Neural cell (in vitro differentiated cells): ENCODE measurements around the gene TAX1BP3. TPM values are rescaled to one million over a fixed set of nuclear protein-coding genes. Genes with fewer than 3 reads are reported as not detected.

ENCODE experiments used
- H2AFZ ChIP-seq: fragments of 200-600, 300-800 bp; sonication (generic), shearing (Covaris generic); 2 replicates; pipeline ENCODE4 v1.6.0; 2014; ENCODE audit warnings: low read depth, mild to moderate bottlenecking, antibody characterized with exemption, low read length, moderate library complexity
- H3F3A ChIP-seq: fragments of 200-600 bp; shearing (Covaris generic); 2 replicates; pipeline ENCODE4 v1.6.1; 2016; ENCODE audit warnings: mild to moderate bottlenecking, moderate library complexity, mixed read lengths, antibody characterized with exemption, low read length; ENCODE audit not compliant: insufficient read depth, poor library complexity, severe bottlenecking
- H3K27ac ChIP-seq: fragments of 200-600, 300-800 bp; sonication (generic), shearing (Covaris generic); 2 replicates; pipeline ENCODE4 v1.5.1; 2014; ENCODE audit warnings: mild to moderate bottlenecking, low read length, moderate library complexity
- H3K27me3 ChIP-seq: fragments of 300-800, 200-600 bp; sonication (generic), shearing (Covaris generic); 2 replicates; pipeline ENCODE4 v1.6.0; 2014; ENCODE audit warnings: mild to moderate bottlenecking, low read depth, low read length, moderate library complexity; ENCODE audit not compliant: insufficient read depth
- H3K36me3 ChIP-seq: fragments of 300-800, 200-600 bp; sonication (generic), shearing (Covaris generic); 2 replicates; pipeline ENCODE4 v1.5.1; 2014; ENCODE audit warnings: mild to moderate bottlenecking, antibody characterized with exemption, low read length, moderate library complexity; ENCODE audit not compliant: insufficient read depth
- H3K4me2 ChIP-seq: fragments of 300-800, 200-600 bp; sonication (generic), shearing (Covaris generic); 2 replicates; pipeline ENCODE4 v1.6.0; 2014; ENCODE audit warnings: mild to moderate bottlenecking, low read length
- H3K4me3 ChIP-seq: fragments of 300-800, 200-600 bp; sonication (generic), shearing (Covaris generic); 2 replicates; pipeline ENCODE4 v1.5.1; 2014; ENCODE audit warnings: mild to moderate bottlenecking, low read length, moderate library complexity
- H3K79me2 ChIP-seq: fragments of 200-600 bp; shearing (Covaris generic); replicated peaks from 2 replicates; pipeline ENCODE4 v1.6.0; 2014; ENCODE audit warnings: mild to moderate bottlenecking, low read length, moderate library complexity; ENCODE audit not compliant: insufficient read depth
- H3K9ac ChIP-seq: fragments of 300-800, 200-600 bp; sonication (generic), shearing (Covaris generic); 2 replicates; pipeline ENCODE4 v1.6.1; 2016; ENCODE audit warnings: mild to moderate bottlenecking, low read length, mixed read lengths
- H3K9me2 ChIP-seq: fragments of 200-600 bp; shearing (Covaris generic); 2 replicates; pipeline ENCODE4 v1.6.1; 2016; ENCODE audit warnings: mild to moderate bottlenecking, low read length, mixed read lengths; ENCODE audit not compliant: insufficient read depth
- H3K9me3 ChIP-seq: fragments of 200-600, 300-800 bp; sonication (generic), shearing (Covaris generic); 2 replicates; pipeline ENCODE4 v1.6.1; 2016; ENCODE audit warnings: mild to moderate bottlenecking, mixed run types, low read length, moderate library complexity, mixed read lengths
- H4K20me1 ChIP-seq: fragments of 200-600 bp; shearing (Covaris generic); 2 replicates; pipeline ENCODE4 v1.6.1; 2016; ENCODE audit warnings: mild to moderate bottlenecking, mixed run types; ENCODE audit not compliant: insufficient read depth
- EP300 ChIP-seq: fragments of 450-650 bp; conservative IDR thresholded peaks from 2 replicates; pipeline ENCODE4 v1.6.1; 2014; ENCODE audit warnings: antibody characterized with exemption, mild to moderate bottlenecking, moderate library complexity; ENCODE audit not compliant: poor library complexity, severe bottlenecking
- EZH2 ChIP-seq: fragments of 200-600, 300-800 bp; shearing (Covaris generic), sonication (generic); IDR thresholded peaks from 2 replicates; pipeline ENCODE4 v1.6.1; 2014; ENCODE audit warnings: antibody characterized with exemption, low read length, borderline replicate concordance, mild to moderate bottlenecking; ENCODE audit not compliant: insufficient read depth, poor library complexity, severe bottlenecking
- MXI1 ChIP-seq: fragments of 450-650 bp; conservative IDR thresholded peaks from 2 replicates; pipeline ENCODE4 v1.6.1; 2014; ENCODE audit warnings: antibody characterized with exemption, mild to moderate bottlenecking; ENCODE audit not compliant: poor library complexity, severe bottlenecking
- POLR2AphosphoS5 ChIP-seq: IDR thresholded peaks from 2 replicates; pipeline ENCODE4 v1.6.1; 2012
- RAD21 ChIP-seq: fragments of 450-650 bp; conservative IDR thresholded peaks from 2 replicates; pipeline ENCODE4 v1.6.1; 2014; ENCODE audit warnings: antibody characterized with exemption, mild to moderate bottlenecking, moderate library complexity
- SMC3 ChIP-seq: fragments of 450-650 bp; conservative IDR thresholded peaks from 2 replicates; pipeline ENCODE4 v1.6.1; 2014; ENCODE audit warnings: antibody characterized with exemption, mild to moderate bottlenecking, moderate library complexity; ENCODE audit not compliant: poor library complexity
- TAF1 ChIP-seq: IDR thresholded peaks from 2 replicates; pipeline ENCODE4 v1.6.1; 2012; ENCODE audit warnings: low read depth
- polyA plus RNA-seq: library from polyadenylated mRNA; depleted of rRNA; stranded (reverse); fragments of >200 nt; gene quantifications from 2 replicates; pipeline ENCODE4 v1.2.3, GENCODE V29; 2014
- TF ChIP-seq, protein P1 (sequence below): fragments of 450-650 bp; IDR thresholded peaks from 2 replicates; pipeline ENCODE4 v1.5.1; 2014; ENCODE audit warnings: antibody characterized with exemption, mild to moderate bottlenecking, moderate library complexity; ENCODE audit not compliant: poor library complexity, severe bottlenecking
- TF ChIP-seq, protein P2 (sequence below): IDR thresholded peaks from 2 replicates; pipeline ENCODE4 v1.6.1; 2012; ENCODE audit warnings: borderline replicate concordance

The TAX1BP3 gene
- polyA plus RNA-seq, 1 donor from 2014 or later: 79.2 TPM

DNA sequence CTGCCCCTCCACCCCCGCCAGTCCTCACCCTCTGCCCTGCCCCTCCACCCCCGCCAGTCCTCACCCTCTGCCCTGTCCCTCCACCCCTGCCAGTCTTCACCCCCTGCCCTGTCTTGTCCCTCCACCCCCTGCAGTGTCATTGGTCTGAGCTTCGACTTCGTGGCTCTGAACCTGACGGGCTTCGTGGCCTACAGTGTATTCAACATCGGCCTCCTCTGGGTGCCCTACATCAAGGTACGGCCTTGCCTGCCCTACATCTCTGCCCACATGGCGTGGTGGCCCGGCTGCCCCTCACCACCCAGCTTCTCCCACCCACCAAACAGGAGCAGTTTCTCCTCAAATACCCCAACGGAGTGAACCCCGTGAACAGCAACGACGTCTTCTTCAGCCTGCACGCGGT, 12.0 kb downstream of the TAX1BP3 start:
- Histone ChIP-seq H3K36me3 (no peaks in the 10 kb centered on the region), H3K27me3 (no peaks in the 10 kb centered on the region), H3K9me2 (no peaks in the 10 kb centered on the region), H3K4me3 (no peak overlapping the region), H3K9ac (no peak overlapping the region), H3K9me3 (no peaks in the 10 kb centered on the region), H3K4me2 (no peak overlapping the region), H3K79me2 (no peaks in the 10 kb centered on the region), H3K27ac (no peak overlapping the region), H3F3A (no peaks in the 10 kb centered on the region), H2AFZ (no peak overlapping the region), H4K20me1 (no peaks in the 10 kb centered on the region)
- TF ChIP-seq EP300 (no peak), TAF1 (no peak), MXI1 (no peak), SMC3 (no peak), POLR2AphosphoS5 (no peak), RAD21 (no peak), EZH2 (no peak)
- TF ChIP-seq, protein P1, sequence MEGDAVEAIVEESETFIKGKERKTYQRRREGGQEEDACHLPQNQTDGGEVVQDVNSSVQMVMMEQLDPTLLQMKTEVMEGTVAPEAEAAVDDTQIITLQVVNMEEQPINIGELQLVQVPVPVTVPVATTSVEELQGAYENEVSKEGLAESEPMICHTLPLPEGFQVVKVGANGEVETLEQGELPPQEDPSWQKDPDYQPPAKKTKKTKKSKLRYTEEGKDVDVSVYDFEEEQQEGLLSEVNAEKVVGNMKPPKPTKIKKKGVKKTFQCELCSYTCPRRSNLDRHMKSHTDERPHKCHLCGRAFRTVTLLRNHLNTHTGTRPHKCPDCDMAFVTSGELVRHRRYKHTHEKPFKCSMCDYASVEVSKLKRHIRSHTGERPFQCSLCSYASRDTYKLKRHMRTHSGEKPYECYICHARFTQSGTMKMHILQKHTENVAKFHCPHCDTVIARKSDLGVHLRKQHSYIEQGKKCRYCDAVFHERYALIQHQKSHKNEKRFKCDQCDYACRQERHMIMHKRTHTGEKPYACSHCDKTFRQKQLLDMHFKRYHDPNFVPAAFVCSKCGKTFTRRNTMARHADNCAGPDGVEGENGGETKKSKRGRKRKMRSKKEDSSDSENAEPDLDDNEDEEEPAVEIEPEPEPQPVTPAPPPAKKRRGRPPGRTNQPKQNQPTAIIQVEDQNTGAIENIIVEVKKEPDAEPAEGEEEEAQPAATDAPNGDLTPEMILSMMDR: no peak
- TF ChIP-seq, protein P2, sequence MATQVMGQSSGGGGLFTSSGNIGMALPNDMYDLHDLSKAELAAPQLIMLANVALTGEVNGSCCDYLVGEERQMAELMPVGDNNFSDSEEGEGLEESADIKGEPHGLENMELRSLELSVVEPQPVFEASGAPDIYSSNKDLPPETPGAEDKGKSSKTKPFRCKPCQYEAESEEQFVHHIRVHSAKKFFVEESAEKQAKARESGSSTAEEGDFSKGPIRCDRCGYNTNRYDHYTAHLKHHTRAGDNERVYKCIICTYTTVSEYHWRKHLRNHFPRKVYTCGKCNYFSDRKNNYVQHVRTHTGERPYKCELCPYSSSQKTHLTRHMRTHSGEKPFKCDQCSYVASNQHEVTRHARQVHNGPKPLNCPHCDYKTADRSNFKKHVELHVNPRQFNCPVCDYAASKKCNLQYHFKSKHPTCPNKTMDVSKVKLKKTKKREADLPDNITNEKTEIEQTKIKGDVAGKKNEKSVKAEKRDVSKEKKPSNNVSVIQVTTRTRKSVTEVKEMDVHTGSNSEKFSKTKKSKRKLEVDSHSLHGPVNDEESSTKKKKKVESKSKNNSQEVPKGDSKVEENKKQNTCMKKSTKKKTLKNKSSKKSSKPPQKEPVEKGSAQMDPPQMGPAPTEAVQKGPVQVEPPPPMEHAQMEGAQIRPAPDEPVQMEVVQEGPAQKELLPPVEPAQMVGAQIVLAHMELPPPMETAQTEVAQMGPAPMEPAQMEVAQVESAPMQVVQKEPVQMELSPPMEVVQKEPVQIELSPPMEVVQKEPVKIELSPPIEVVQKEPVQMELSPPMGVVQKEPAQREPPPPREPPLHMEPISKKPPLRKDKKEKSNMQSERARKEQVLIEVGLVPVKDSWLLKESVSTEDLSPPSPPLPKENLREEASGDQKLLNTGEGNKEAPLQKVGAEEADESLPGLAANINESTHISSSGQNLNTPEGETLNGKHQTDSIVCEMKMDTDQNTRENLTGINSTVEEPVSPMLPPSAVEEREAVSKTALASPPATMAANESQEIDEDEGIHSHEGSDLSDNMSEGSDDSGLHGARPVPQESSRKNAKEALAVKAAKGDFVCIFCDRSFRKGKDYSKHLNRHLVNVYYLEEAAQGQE: no peak

DNA sequence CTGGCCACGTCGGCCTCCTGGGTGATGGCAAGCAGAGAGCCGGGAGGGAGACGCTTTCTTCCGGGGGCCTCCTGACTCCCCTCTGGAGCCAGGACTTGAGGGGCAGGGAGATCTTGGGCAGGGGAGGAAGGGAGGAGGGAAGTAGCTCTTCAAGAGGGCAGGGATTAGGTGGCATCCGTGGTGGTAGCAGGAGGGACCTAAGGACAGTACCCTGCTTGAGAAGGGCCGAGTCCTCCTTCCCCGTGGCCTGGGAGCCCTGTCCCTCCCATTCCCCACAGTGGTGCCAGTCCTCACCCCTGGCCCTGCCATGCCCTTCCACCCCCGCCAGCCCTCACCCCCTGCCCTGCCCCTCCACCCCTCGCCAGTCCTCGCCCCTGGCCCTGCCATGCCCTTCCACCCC, 12.6 kb downstream of the TAX1BP3 start:
- H3K4me3 ChIP-seq: no peak overlapping the region
- no peaks in the 10 kb centered on the region for H3K9me3 ChIP-seq
- H3K36me3 ChIP-seq: no peaks in the 10 kb centered on the region
- H4K20me1 ChIP-seq: no peaks in the 10 kb centered on the region
- no peak overlapping the region for H3K9ac ChIP-seq
- H3K27me3 ChIP-seq: no peaks in the 10 kb centered on the region
- H3K27ac ChIP-seq: no peak overlapping the region
- no peaks in the 10 kb centered on the region for H3K79me2 ChIP-seq
- no peaks in the 10 kb centered on the region for H3F3A ChIP-seq
- no peaks in the 10 kb centered on the region for H3K9me2 ChIP-seq
- no peak overlapping the region for H3K4me2 ChIP-seq
- H2AFZ ChIP-seq: no peak overlapping the region
- TF ChIP-seq TAF1 (no peak), SMC3 (no peak), EZH2 (no peak)
- TF ChIP-seq, protein P1: no peak
